Mucosa of descending colon (tissue), 3 donors: ENCODE data around the gene CHD5. TPM values are rescaled to one million over a fixed set of nuclear protein-coding genes. Genes with fewer than 3 reads are reported as not detected.

Source experiments
- ATAC-seq: fragments of 200-7000 bp; cut with Tn5 transposase; one replicate; pipeline ENCODE4 v1.9.1; 2020; ENCODE audit warnings: mild to moderate bottlenecking, moderate library complexity
- DNase-seq, 3 donors: peaks; one replicate each; pipeline ENCODE4 v3.0.0-alpha.2; 2020
- H3K36me3 ChIP-seq: fragments of 200-600 bp; one replicate; pipeline ENCODE4 v1.8.0; 2021; ENCODE audit warnings: low read depth, mild to moderate bottlenecking
- H3K4me1 ChIP-seq: fragments of 200-600 bp; one replicate; pipeline ENCODE4 v1.8.0; 2021; ENCODE audit warnings: low read depth, mild to moderate bottlenecking
- H3K4me3 ChIP-seq: fragments of 200-600 bp; one replicate; pipeline ENCODE4 v1.8.0; 2021; ENCODE audit warnings: mild to moderate bottlenecking
- H3K9me3 ChIP-seq: fragments of 200-600 bp; one replicate; pipeline ENCODE4 v1.8.0; 2021; ENCODE audit warnings: mild to moderate bottlenecking
- intact Hi-C, 2 donors: fragments of 100-400 bp; cut with DNase I in 1 of 2; cut with micrococcal nuclease in 1 of 2; formaldehyde crosslinking; loops; one replicate each; pipeline versions ENCODE4 v1.11.0 to v1.11.1; 2022; cut with DNase I, micrococcal nuclease
- total RNA-seq, 3 donors: library from RNA; stranded (reverse); fragmentation: NEBNext Ultra II Directional in 2 of 3; extraction: Animal tissue kit (Norgen Biotek cat#: 25700) in 2 of 3; gene quantifications; one replicate each; pipeline versions ENCODE4 v1.2.1 to v1.2.4, GENCODE V29; 2021 to 2023
- TF ChIP-seq, protein P1 (sequence below): fragments of 200-600 bp; IDR thresholded peaks from one replicate; pipeline ENCODE4 v1.8.0; 2022; ENCODE audit warnings: antibody characterized with exemption, mild to moderate bottlenecking
- donor health status: DM: no; HTN: no; CAD: no; lungs with moderate emphysema.
- donor health status: DM: no; HTN: no; CAD: no.
- donor health status: DM: no; HTN: yes; CAD: no.

CHD5 gene
- total RNA-seq, 3 donors from 2014 or later = 0.17 to 2.1 (median 0.22) TPM

DNA sequence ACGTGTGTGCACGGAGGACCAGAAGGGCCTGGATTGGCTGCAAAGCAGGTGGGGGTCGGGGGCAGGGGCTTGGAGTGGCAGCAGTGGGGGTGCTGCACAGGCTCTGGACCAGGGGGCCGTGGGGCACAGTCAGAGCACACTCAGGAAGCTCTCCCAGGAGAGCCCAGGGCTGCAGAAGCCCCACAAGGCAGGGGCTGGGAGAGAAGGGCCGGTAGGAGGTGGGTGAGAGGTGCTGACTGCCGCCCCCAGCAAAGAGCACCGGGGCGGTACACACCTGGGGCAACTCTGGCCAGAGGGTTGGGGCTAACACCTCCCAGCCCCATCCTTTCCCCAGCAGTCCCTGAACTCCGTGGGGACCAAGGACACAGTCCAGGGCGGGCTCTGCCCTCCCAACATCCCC lies 13.9 kb downstream of the CHD5 start:
- TF ChIP-seq, protein P1, sequence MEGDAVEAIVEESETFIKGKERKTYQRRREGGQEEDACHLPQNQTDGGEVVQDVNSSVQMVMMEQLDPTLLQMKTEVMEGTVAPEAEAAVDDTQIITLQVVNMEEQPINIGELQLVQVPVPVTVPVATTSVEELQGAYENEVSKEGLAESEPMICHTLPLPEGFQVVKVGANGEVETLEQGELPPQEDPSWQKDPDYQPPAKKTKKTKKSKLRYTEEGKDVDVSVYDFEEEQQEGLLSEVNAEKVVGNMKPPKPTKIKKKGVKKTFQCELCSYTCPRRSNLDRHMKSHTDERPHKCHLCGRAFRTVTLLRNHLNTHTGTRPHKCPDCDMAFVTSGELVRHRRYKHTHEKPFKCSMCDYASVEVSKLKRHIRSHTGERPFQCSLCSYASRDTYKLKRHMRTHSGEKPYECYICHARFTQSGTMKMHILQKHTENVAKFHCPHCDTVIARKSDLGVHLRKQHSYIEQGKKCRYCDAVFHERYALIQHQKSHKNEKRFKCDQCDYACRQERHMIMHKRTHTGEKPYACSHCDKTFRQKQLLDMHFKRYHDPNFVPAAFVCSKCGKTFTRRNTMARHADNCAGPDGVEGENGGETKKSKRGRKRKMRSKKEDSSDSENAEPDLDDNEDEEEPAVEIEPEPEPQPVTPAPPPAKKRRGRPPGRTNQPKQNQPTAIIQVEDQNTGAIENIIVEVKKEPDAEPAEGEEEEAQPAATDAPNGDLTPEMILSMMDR = no peak
- no peak for DNase-seq
- Histone ChIP-seq H3K36me3 (no peaks in the 10 kb centered on the region), H3K4me1 (no peaks in the 10 kb centered on the region), H3K4me3 (no peak overlapping the region), H3K9me3 (no peaks in the 10 kb centered on the region)
- intact Hi-C loops = no loop called here
- no peak for ATAC-seq

GRCh38 chr1:6165441-6165985 lies 14.6 kb downstream of the CHD5 start:
- H3K4me3 ChIP-seq = no peak overlapping the region
- DNase-seq = no peak
- H3K36me3 ChIP-seq = no peaks in the 10 kb centered on the region
- no peaks in the 10 kb centered on the region for H3K9me3 ChIP-seq
- ATAC-seq = no peak
- no peaks in the 10 kb centered on the region for H3K4me1 ChIP-seq
- intact Hi-C loops = no loop called here
- TF ChIP-seq, protein P1 = no peak

DNA sequence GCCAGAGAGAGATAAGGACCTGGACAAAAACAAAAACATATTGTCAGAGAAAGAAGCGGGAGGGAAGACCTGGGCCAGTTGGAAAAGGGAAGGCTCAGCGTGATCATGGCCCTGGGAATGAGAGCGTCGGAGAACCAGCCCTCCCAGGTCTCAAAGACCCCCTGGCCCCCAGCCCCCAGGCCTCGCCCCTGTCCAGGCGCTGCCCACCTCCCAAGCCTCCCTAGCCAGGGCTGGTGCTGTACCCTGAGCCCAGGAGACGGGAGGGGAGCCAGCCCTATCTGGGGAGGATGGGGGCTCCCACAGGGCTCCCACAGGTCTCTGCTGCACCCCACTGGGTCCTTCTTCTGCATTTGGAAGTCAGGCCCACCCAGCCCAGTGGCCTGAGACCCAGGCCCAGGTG lies 15.1 kb downstream of the CHD5 start:
- Histone ChIP-seq H3K9me3 (no peaks in the 10 kb centered on the region), H3K4me1 (no peaks in the 10 kb centered on the region), H3K4me3 (no peak overlapping the region), H3K36me3 (no peaks in the 10 kb centered on the region)
- intact Hi-C loops = no loop called here
- TF ChIP-seq, protein P1 = no peak
- DNase-seq = no peak
- ATAC-seq = no peak

DNA sequence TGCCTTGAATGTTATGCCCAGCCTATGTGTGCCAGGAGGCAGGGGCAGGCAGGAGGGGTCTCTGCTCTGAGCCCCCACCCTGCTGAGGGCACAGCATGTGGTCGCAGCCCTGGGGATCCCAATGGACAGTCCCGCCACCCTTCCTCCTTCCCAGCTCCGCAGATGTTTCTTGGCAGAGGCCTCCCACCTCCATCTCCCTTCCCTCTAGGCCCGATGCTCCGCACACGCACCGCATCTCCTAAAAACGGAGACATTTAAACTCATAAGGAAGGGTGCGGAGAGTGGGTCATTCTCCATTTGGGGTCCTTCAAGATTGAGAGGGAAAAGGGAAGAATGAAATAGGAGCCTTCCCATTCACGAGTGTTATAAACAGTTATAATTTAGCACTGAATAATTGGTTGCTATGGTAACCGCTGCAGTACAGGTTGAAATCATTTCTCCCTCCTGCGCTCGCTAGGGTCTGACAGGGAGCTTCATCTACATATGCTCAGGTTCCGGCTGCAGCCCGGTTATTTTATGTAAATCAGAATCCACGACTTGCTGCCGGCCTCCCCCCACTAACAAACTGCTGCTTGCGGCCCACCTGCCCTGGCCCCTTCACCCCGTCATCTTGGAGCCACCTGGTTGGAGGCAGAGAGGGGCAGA lies 16.0 kb downstream of the CHD5 start:
- TF ChIP-seq, protein P1 = no peak
- Histone ChIP-seq H3K4me1 (no peaks in the 10 kb centered on the region), H3K4me3 (no peak overlapping the region), H3K9me3 (no peaks in the 10 kb centered on the region), H3K36me3 (no peaks in the 10 kb centered on the region)
- no peak for ATAC-seq
- intact Hi-C loops = no loop called here
- DNase-seq = no peak

DNA sequence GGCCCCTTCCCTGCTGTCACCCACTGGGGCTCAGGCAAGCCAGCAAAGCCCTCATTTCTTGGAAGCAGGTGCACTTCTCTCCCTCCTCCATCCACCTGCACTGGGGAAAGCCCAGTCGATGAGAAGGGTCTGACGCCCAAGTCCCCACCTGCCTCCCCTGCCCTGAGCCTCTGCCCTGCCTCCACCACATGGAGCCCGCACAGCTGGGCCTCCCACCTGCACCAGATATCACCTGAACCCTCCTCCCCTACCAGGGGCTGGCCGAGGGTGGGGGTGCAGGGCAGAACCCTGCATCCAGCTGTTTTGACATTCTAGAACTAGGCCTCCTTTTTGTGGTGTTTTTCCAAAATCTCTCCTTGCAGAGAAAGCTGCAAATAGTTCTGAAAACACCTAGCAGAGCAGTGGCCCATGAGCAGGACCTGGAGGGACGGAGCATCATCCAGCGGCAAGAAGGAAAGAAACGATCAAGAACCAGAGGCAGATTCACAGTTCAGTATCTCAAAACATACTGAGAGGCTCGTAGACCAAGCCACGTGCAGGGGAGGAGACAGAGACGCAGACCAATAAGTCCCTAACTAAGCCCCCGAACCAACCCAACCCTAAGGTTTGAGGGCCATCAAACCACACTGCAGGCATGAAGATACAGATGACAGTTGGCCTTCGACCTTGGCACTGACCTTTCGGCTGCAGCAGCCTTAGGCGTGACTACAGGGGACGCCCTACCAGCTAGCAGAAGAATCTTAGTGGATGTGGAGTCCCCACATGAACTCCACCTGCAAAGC lies 16.7 kb downstream of the CHD5 start:
- no peak for ATAC-seq
- intact Hi-C loops = no loop called here
- no peak overlapping the region for H3K4me3 ChIP-seq

More for the DNA sequence above, 16.7 kb downstream of the CHD5 start:
- no peak for DNase-seq
- Histone ChIP-seq H3K9me3 (no peaks in the 10 kb centered on the region), H3K4me1 (no peaks in the 10 kb centered on the region), H3K36me3 (no peaks in the 10 kb centered on the region)
- TF ChIP-seq, protein P1 = no peak
